HG03064 (cell line): Measurements from ENCODE around the gene KIF1A.
"Not testable (repeated sequence)": the region's sequence is repeated elsewhere in the genome, so short reads cannot be mapped to it uniquely, and the experiment has no call there.

Source experiments
- ATAC-seq: cut with Tn5 transposase; IDR thresholded peaks from one replicate; pipeline ENCODE4 v1.9.1; 2021; ENCODE audit warnings: low read depth; ENCODE audit not compliant: unreplicated experiment

Gene KIF1A

DNA sequence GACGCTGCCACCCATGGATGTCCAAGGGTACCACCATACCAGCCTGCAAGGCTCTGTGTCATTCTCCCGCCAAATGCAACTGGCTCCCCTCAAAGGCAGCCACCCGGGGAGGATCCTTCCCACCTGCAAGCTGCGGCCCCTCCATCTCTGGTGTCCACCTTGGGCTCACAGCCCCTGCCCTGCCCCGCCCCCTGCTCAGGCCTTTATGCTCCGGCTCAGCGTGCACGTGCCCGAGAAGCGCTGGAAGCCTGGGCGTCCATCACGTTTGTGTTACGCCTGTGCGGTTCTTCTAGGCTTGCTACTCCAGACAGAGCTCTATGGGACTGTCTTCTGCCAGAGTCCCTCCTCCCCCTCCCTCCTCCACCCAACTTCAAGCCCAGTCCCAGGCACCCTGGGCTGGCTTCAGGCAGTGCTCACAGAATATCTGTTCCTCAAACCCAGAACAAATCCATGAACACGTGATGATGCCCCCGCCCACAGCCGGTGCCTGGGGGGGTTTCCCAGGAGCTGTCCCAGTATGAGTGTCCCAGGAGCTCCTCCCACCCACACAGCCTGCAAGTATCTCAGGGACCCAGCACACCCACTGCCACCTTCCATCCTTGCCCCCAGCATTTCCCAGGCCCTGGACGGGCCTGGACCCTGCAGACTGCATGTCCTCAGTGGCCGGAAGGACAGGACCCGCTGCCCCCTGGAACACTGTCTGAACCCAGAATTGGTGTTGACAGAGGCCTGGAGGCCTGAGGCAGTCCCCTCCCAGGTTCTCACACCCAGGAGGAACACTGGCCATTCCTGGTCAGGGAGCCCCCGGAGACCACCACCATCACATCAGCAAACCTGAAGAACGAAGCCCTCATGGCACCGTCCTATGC lies 30.3 kb downstream of the KIF1A start:
- no peak for ATAC-seq

DNA sequence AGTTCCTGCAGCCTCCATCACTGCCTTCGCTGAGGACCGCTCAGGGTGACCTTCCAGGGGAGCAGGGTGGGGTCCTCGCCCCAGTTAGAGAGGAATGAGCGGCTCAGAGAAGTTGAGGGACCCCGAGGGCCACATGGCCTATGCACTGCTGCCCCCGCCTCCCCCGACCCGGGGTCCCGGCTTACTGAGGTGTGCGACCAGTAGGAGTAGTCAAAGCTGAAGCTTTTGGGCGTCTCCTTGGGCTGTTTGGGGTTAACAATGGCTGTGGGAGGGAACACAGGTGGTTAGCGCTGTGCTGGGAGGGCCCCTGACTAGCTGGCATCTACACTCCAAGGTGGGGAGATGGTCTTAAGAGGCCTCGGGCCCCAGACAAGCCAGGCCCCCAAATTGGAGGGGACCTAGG lies 31.0 kb downstream of the KIF1A start:
- ATAC-seq, result no peak

DNA sequence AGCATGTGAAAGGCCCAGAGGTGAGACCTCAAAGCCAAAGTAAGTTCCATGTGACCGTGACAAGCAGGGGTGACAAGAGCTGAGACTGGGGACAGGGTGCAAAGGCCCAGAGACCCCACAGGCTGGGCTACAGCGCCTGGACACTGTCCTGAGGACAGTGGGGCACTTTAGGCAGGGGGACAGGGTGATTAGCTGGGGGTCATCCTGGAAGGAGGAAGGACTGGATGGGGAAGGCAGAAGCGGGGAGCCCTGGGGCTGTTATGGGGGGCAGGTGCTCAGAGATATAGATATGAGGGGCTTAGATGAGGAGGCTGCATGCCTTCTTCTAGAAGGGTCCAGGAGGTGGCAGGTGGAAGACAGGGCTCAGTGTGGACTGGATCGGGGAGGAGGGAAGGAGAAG lies 31.5 kb downstream of the KIF1A start:
- no peak for ATAC-seq

DNA sequence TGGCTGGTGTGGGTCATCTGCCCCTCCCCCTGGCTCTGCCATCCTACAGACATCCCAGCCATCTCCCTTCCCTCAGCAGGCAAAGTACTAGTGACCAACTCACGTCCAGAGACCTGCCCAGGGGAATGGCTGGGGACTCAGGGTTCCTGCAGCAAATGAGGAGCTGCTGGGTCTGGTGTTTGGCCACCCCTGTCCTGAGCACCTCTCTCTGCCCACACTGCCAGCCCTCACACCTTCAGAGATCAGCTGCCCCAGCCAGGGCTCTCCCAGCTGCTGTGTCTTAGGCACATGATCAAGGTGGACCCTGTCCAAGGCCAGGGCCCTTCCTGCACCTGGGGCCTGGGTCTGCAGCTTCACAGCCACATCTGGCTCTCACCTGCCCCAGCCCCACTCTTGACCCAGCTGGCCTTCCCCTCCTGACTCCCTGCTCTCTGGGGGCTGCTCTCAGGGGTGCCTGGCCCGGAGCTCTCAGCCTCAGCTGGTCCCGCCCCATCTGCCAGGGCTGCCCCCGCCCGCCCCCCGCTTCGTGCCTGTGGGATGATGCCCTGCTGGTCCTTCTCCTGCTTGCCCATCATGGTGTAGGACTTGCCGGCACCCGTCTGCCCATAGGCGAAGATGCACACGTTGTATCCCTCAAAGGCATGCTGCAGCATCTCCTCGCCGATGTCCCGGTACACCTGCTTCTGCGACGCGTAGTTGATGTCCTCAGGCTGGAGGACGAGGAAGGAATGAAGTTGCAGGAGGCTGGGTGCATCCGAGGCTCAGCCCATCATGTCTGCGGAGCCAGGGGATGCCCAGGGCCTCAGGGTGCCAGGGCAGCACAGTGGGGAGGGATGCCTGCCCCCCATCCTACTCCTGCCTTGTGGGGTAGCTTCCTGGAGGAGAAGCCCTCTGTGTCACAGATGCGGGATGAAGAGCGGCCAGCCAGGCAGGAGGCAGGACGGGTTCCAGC lies 32.2 kb downstream of the KIF1A start:
- no peak for ATAC-seq

DNA sequence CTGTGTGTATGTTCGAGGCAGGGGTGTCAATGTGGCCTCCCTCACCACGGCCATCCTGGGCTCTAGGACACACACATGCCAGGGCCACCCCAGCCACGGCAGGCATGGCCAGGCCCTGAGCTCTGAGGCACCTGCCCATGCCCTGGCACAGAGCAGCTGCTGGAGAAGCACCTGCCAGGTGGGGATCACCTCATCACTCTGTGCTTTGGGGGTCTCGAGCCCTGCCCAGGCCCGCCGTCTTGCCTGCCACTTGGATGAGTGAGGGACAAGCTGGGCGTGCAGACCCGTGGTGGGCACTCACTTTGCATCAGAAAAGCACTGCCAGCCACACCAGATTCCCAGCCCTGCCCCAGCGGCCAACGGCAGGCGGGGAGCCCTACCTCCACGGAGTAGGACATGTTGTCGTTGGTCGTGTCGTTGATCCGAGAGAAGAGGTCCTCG lies 33.1 kb downstream of the KIF1A start:
- no peak for ATAC-seq

DNA sequence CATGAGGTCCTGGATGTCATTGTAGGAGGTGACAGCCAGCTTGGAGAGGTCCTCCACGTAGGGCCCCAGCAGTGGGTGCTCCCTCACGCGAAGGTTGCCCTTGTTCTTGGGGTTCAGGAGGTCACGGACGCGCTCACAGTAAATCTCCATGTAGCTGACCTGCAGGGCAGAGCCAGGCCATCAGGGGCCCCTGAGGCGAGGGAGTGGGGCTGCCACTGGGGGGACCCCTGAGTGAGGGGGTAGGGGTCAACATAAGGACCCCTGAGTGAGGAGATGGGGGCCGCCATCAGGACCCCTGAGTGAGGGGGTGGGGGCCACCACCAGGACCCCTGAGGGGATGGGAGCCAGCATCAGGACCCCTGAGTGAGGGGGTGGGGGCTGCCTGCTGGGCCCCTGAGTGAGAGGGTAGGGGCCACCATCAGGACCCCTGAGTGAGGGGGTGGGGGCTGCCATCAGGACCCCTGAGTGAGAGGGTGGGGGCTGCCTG lies 33.6 kb downstream of the KIF1A start:
- no peak for ATAC-seq

DNA sequence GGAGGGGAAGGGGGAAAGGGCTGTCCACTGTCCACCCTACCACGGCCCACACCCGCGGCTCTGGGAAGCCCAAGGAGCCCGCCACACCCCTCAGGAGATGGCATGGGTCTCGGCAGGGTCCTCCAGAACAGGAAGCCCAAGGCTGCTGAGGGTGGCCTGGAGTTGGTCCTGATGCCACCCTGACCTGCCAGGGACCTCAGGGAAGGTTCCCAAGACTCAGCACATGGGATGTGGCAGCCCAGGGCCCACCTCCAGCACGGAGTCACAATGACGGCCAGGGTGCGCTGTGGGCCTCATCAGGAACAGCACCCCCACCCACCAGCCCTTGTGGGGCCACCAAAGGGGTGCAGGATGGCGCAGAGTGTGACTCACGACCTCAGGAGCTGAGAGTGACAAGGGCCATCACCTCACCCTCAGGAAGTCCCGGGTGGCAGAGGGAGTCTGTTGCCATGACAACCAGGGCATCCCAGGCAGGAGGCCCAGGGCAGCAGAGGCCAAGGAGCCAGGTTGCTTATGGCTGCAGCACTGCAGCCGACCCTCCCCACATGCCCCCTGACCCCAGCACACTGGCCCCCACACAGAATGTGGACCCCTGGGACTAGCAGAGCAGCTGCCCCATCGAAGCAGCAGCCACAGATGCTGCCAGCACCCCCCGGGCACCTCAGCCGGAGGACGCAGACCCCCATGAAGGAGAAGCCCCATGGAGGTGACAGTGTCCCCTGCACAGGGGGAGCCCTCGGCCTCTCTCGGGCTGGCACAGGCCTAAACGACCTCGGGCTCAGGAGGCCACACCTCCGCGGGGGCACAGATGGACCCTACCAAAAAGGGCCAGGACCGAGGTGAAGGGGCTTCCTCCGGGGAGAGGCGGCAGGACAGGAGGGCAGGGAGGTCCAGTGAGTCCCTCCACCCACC lies 34.3 kb downstream of the KIF1A start:
- ATAC-seq, result no peak

DNA sequence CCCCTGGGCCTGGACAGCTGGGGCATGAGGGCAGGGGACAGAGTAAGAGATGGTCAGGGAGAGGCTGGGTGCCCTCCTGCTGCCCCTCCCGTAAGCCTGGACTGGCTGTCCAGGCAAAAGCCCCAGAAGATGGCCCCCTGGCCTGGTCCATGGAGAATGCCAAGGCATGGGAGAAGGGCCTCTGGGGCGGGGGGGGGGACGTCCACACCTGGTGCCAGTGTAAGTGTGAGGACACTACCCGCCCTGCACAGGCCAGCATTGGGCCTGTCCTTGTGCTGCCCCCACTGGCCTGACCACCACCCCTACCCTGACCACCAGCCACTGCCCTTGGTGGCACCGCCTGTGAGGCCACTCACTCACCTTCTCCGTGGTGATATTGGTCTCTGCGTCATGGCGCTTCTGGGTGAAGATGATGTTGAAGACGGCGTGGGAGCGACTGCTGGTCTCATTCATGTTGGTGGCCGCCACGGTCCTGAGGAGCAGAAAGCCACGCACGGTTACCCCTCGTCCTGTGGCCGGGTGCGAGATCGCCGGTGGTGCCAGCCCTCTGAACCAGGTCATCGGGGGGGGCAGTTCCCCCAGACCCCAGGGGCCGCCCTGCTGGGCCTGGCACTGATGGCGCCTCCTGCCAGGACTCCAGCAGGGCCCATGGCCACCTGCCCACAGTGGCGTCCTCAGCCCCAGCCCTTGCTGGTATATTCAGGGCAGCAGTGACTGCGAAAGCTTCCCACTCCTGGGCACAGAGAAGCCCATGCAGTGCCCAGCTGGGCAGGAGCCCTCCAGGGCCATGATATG lies 35.2 kb downstream of the KIF1A start:
- ATAC-seq, result no peak

DNA sequence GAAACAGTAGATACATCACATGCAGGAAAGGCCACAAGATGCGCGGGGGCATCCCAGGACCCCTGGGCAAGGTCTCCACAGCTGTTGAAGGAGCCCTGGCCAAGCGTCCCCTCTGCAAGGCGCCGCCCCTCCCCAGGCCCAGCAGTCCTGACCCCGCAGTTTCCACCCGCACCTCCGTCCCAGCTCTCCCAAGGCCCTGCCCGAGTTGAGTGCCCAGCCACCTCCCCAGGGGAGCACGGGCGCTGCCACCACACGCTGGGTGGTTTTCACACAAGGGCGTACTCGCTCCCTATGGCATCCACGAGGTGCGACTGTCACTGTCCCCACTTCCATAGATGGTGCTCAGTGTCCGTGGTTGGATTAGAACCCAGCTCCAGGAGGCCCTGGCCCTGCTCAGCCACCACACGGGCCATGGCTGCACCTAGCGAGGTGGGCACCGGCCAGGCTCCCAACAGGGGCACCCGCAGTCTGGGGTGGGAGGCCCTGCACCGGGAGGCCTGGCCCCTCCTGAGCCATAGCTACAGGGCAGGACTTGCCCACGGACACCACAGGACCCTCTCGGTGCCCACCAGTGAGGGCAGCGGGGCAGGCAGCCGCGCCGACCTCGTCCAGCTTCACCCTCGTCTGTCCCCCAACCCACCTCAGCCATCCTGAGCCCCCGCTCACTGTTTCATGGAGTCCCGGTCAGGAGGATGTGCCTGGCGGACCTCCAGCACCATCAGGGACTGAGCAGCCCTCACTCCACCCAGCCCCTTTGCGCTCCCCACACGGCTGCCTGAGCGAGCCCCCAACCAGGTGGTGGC lies 36.0 kb downstream of the KIF1A start:
- ATAC-seq, result no peak

DNA sequence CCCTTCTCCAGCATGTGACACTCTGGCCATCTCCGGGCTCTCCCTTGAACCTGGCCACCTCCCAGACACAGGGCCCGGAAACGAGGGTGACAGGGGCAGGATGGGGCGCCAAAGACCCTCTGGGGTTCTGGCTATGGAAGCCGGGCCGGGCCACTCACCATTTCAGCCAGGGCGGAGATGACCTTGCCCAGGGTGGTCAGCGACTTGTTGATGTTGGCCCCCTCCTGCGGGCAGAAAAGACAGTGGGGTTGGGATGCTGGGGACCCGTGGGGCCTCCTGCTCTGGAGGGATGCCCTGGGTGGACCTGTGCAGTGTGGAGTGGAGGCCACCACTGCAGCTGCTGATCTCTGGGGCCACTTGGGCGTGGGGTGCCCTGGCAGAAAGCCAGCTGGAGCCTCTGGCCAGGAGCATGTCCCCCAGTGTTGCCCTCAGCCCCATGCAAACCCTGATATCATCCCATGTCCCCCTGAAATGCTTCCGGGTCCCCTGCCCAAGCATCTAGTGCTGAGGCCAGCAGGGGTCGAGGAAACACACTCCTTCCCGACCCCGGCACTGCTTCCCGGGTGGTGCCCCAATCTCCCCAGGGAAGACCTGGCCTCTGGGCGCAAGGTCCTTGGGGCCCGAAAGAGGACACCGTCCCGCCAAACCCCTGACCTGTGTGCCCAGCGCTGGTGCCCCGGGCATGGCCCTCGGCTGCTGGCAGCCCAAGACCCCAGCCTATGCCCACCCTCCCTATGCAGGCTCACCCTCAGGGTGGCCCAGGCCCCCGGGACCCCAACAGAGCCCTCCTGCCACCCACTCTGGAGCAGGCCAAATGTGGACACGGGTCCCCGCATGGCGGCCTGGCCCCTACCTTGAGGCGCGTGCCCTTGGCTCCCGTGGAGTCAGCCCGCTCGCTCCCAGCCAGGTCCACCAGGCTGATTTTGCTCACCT lies 36.9 kb downstream of the KIF1A start:
- no peak for ATAC-seq

DNA sequence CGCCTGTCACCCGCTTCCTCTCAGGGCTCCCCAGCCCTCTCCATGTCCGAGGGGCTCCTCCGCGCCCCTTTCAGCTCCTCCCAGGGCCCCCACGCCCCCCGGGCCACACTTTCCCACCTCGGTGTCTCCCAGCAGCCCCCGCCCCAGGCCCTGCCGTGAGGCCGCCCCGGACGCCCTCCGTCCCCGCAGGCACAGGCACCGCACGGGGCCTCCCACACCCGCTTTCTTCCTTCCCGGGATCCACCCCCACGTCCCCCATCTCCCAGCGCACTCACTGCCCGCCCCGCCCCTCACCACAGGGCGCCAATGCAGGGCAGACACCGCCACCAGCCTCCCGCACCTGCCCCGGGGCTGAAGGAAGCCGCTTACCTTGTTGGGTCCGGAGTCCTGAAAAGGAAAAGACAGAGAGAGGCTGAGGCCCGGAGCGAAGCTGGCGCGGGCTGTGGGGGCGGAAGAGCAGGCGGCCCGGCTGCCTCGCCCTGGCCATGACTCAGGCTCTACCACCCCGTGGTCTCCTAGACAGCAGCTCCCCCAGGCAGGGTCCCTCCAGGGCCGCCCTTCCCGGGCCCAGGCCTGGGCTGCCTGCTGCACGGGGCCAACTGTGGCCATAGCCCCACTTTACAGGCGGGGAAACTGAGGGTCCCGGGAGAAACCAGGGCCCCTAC lies 37.7 kb downstream of the KIF1A start:
- no peak for ATAC-seq

DNA sequence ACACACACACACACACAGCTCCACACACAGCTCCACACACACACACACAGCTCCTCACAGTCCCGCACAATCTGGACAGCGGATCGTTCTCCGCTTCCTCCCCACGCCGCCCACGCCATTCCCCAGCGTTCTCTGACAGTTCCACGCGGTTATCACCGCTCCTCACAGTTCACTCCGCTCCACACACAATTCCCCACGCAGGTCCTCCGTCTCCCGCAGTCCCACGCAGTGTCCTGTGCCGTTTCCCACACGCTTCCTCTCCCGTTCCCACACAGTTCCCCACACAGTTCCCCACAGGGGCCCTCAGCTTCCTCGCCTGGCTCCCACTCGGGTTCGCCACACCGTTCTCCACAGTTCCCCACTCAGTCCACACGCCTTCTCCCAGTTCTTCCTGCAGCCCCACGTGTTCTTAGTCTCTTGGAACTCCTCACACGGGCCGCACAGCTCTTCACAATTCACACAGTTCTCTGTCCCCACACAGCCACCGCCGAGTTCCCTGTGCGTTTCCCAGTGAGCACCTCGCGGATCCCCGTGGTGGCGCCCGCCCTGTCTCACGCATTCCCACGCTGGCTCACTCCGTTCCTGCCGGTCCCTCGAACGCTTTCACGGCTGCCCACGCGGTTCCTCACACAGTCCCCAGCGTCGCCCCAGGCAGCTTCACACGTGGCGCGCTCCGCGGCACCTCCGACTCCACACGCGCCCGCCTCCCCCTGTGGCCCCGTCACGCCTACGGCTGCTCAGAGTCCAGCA lies 38.4 kb downstream of the KIF1A start:
- no peak for ATAC-seq

DNA sequence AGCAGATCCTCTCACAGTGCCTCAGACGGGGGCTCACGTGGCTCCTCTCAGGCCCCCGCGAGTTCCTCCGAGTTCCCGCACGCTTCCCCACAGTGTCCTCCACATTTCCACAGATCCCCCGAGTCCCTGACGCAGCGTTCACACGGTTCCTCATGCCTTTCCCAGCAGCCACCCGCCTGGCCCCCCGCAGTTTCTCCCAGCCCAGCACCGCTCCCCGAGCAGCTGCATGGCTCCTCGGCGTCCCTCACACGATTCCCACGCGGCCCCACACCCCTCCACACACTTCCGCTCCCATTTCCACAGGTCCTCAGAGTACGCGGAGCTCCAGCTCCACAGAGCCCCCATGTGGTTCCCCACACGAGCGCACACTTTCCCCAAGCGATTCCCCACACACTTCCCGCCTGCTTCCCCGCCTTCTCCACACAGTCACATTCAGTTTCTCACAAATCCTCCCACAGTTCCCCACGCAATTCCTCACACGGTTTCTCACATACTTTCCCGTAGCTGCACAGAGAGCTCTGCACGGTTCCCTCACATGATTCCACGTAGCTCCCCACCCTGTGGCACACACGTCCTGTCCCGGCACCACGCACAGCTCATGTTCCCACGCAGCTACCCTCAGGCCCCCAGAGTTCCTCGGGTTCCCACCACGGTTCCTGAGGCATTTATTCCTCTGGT lies 39.9 kb downstream of the KIF1A start:
- ATAC-seq, result no peak

DNA sequence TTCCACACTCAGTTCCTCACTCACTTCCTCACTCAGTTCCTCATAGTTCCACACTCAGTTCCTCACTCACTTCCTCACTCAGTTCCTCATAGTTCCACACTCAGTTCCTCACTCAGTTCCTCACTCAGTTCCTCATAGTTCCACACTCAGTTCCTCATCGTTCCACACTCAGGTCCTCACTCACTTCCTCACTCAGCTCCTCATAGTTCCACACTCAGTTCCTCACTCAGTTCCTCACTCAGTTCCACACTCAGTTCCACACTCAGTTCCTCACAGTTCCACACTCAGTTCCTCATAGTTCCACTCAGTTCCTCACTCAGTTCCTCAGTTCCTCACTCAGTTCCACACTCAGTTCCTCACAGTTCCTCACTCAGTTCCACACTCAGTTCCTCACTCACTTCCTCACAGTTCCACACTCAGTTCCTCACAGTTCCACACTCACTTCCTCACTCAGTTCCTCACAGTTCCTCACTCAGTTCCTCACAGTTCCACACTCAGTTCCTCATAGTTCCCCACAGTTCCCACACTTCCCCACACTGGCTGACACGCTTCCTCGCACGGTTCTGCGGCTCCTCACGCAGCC lies 40.7 kb downstream of the KIF1A start:
- ATAC-seq, result not testable (repeated sequence)

DNA sequence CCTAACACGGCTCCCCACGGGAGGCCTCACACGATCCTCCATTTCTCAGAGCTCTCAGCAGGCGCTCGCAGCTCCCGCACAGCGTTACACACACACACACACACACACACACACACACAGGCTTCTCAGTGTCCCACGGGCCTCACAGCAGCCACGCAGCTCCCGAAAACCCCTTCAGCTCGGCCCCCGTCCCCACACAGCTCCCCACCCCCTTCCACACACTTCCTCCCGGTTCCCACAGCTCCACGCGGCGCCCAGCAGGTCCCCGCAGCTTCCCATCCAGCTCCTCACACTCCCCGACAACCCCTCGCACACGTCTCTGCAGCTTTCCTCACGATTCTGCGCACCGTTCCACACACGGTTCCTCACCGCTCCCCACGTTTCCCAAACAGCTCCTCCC lies 41.6 kb downstream of the KIF1A start:
- ATAC-seq, result no peak
